ENCODE results near the gene IFNLR1. TPM values are rescaled to one million over a fixed set of nuclear protein-coding genes. Genes with fewer than 3 reads are reported as not detected.

The IFNLR1 gene
- total and polyA plus RNA-seq, 2 donors (not counting 1 experiment from before 2014, with no cell fraction given), result under 0.01 to 0.02 TPM

GRCh38 chr1:24198766-24199165, 11.7 kb upstream of the IFNLR1 start:
- no peaks in the 10 kb centered on the region for H4K20me1 ChIP-seq (ENCODE audit: control insufficient read depth, extremely low read depth, insufficient read depth, low read length)
- H3K36me3 ChIP-seq (ENCODE audit: control insufficient read depth, insufficient read depth, low read length), result no peaks in the 10 kb centered on the region
- no peak overlapping the region for H3K4me2 ChIP-seq (ENCODE audit: extremely low read depth, insufficient read depth, low read length)
- H3K9ac ChIP-seq (ENCODE audit: insufficient read depth, low read length), result no peak overlapping the region
- H3K4me3 ChIP-seq (replicated peaks in 1 of 4; ENCODE audit: control extremely low read depth in 1 of 4, insufficient read depth in 1 of 4, low read depth in 3 of 4, low read length in 4 of 4), result no peak overlapping the region
- no peaks in the 10 kb centered on the region for H3K4me1 ChIP-seq (ENCODE audit: control insufficient read depth, extremely low read depth, insufficient read depth, low read length)
- H3K79me2 ChIP-seq (ENCODE audit: control insufficient read depth, insufficient read depth, low read length), result no peaks in the 10 kb centered on the region
- no peak overlapping the region for H3K27ac ChIP-seq (ENCODE audit: insufficient read depth, low read length)
- DNase-seq (ENCODE audit: low read depth in 2 of 2), result no peak
- no peaks in the 10 kb centered on the region for H3K27me3 ChIP-seq (ENCODE audit: control insufficient read depth, insufficient read depth, low read length)
- TF ChIP-seq EZH2 (IDR thresholded peaks at IDR 0.05; ENCODE audit: low read length, missing control alignments) (no peak), CTCF (conservative IDR thresholded peaks at IDR 0.05 in 1 of 2, IDR thresholded peaks at IDR 0.05 in 1 of 2; ENCODE audit: low read depth in 1 of 2, low read length in 2 of 2) (no peak)
- no peaks in the 10 kb centered on the region for H3K9me3 ChIP-seq (ENCODE audit: control insufficient read depth, insufficient read depth, low read depth, low read length)
- no peak overlapping the region for H2AFZ ChIP-seq (ENCODE audit: low read length)

DNA sequence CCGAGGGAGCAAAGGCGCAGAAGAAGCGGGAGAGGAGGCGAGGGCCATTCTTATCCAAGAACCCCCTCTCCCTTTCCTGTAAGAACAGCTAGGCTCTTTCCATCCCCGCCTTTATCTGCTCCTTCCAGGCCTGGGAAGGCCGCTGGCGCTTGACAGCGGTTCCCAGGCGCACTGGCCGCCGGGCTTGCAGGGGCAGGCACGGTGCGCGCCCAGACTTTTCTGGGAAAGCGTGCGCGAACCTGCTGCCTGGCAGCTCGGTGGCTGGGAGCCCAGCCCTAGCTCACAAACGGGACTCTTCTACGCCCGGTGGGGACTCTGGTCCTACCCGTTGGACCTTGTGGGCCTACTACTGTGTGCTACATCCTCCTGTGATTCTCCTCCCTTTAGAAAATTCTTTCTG, 8.8 kb upstream of the IFNLR1 start:
- Histone ChIP-seq H3K36me3 (ENCODE audit: control insufficient read depth, insufficient read depth, low read length) (no peaks in the 10 kb centered on the region), H3K4me3 (replicated peaks in 1 of 4; ENCODE audit: control extremely low read depth in 1 of 4, insufficient read depth in 1 of 4, low read depth in 3 of 4, low read length in 4 of 4) (no peak overlapping the region), H3K9ac (ENCODE audit: insufficient read depth, low read length) (no peak overlapping the region), H3K27ac (ENCODE audit: insufficient read depth, low read length) (no peak overlapping the region), H4K20me1 (ENCODE audit: control insufficient read depth, extremely low read depth, insufficient read depth, low read length) (no peaks in the 10 kb centered on the region), H3K4me1 (ENCODE audit: control insufficient read depth, extremely low read depth, insufficient read depth, low read length) (no peaks in the 10 kb centered on the region), H3K9me3 (ENCODE audit: control insufficient read depth, insufficient read depth, low read depth, low read length) (no peaks in the 10 kb centered on the region), H3K27me3 (ENCODE audit: control insufficient read depth, insufficient read depth, low read length) (no peaks in the 10 kb centered on the region), H3K79me2 (ENCODE audit: control insufficient read depth, insufficient read depth, low read length) (no peaks in the 10 kb centered on the region), H2AFZ (ENCODE audit: low read length) (no peak overlapping the region), H3K4me2 (ENCODE audit: extremely low read depth, insufficient read depth, low read length) (no peak overlapping the region)
- no peak for DNase-seq (ENCODE audit: low read depth in 2 of 2)
- TF ChIP-seq CTCF (conservative IDR thresholded peaks at IDR 0.05 in 1 of 2, IDR thresholded peaks at IDR 0.05 in 1 of 2; ENCODE audit: low read depth in 1 of 2, low read length in 2 of 2) (no peak), EZH2 (IDR thresholded peaks at IDR 0.05; ENCODE audit: low read length, missing control alignments) (no peak)

- no peak overlapping the region for H3K9ac ChIP-seq (ENCODE audit: insufficient read depth, low read length)
- H3K4me2 ChIP-seq (ENCODE audit: extremely low read depth, insufficient read depth, low read length), result no peak overlapping the region
- DNase-seq (ENCODE audit: low read depth in 2 of 2), result no peak
- no peak for TF ChIP-seq EZH2 (IDR thresholded peaks at IDR 0.05; ENCODE audit: low read length, missing control alignments)
- no peak for TF ChIP-seq CTCF (conservative IDR thresholded peaks at IDR 0.05 in 1 of 2, IDR thresholded peaks at IDR 0.05 in 1 of 2; ENCODE audit: low read depth in 1 of 2, low read length in 2 of 2)
- no peaks in the 10 kb centered on the region for H3K27me3 ChIP-seq (ENCODE audit: control insufficient read depth, insufficient read depth, low read length)
- no peak overlapping the region for H3K4me3 ChIP-seq (replicated peaks in 1 of 4; ENCODE audit: control extremely low read depth in 1 of 4, insufficient read depth in 1 of 4, low read depth in 3 of 4, low read length in 4 of 4)
- no peaks in the 10 kb centered on the region for H3K4me1 ChIP-seq (ENCODE audit: control insufficient read depth, extremely low read depth, insufficient read depth, low read length)
- no peaks in the 10 kb centered on the region for H3K9me3 ChIP-seq (ENCODE audit: control insufficient read depth, insufficient read depth, low read depth, low read length)
- H3K36me3 ChIP-seq (ENCODE audit: control insufficient read depth, insufficient read depth, low read length), result no peaks in the 10 kb centered on the region
- no peaks in the 10 kb centered on the region for H4K20me1 ChIP-seq (ENCODE audit: control insufficient read depth, extremely low read depth, insufficient read depth, low read length)
- no peaks in the 10 kb centered on the region for H3K79me2 ChIP-seq (ENCODE audit: control insufficient read depth, insufficient read depth, low read length)
- no peak overlapping the region for H3K27ac ChIP-seq (ENCODE audit: insufficient read depth, low read length)
- H2AFZ ChIP-seq (ENCODE audit: low read length), result no peak overlapping the region
Observed at GRCh38 chr1:24195136-24195535, 8.0 kb upstream of the IFNLR1 start.

All from fibroblast of lung (primary cell).